Renal cortical epithelial cell (primary cell): ENCODE data around the gene PAX5. TPM values are rescaled to one million over a fixed set of nuclear protein-coding genes. Genes with fewer than 3 reads are reported as not detected.

Source experiments
- DNase-seq: peaks from one replicate; pipeline ENCODE4 v3.0.0-alpha.2; 2011; ENCODE audit warnings: low read depth
- total RNA-seq: library from RNA; depleted of rRNA; stranded (reverse); fragments of >200 nt; gene quantifications from 2 replicates; pipeline ENCODE4 v1.2.3, GENCODE V29; 2014

Gene PAX5
- total RNA-seq, 1 donor from 2014 or later = not detected

DNA sequence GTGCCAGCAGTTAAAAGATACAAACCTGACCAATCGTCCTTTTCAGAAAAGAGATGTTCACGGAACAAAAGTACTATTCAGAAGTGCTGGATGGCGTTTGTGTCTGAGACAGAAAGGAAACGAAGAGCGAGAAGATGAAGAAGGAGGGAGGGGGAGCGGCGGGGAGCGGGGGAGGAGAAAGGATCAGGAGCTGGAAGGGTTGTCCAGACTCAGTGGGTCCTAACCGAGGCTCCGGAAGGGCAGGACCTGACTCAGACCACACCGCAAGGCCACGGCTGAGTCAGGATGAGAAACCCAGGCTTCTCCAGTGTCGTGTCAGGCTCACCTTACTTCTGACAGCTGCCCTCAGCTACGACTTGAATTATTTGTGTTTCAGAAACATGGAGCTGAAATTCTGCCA lies 46.2 kb downstream of the PAX5 start:
- peak; percentile 22 for DNase-seq

DNA sequence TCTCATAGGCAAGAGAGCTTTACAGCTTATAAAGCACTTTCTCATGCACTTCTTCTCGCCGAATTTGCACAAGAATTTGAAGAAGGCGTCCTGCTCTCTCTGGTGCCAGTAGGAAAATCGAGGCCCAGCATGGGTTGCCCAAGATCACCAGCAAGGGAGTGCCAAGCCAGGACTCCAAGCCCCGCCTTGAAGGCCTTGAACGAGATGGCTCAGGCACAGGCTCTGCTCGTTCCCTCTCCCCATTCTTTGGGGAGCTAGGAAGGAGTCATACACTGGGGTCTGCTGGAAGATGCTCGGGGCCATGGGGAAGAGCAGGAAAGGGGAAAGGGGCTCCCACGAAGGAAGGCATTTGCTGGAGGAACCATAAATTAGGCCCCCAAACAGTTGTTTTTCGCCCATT lies 46.7 kb downstream of the PAX5 start:
- no peak for DNase-seq

DNA sequence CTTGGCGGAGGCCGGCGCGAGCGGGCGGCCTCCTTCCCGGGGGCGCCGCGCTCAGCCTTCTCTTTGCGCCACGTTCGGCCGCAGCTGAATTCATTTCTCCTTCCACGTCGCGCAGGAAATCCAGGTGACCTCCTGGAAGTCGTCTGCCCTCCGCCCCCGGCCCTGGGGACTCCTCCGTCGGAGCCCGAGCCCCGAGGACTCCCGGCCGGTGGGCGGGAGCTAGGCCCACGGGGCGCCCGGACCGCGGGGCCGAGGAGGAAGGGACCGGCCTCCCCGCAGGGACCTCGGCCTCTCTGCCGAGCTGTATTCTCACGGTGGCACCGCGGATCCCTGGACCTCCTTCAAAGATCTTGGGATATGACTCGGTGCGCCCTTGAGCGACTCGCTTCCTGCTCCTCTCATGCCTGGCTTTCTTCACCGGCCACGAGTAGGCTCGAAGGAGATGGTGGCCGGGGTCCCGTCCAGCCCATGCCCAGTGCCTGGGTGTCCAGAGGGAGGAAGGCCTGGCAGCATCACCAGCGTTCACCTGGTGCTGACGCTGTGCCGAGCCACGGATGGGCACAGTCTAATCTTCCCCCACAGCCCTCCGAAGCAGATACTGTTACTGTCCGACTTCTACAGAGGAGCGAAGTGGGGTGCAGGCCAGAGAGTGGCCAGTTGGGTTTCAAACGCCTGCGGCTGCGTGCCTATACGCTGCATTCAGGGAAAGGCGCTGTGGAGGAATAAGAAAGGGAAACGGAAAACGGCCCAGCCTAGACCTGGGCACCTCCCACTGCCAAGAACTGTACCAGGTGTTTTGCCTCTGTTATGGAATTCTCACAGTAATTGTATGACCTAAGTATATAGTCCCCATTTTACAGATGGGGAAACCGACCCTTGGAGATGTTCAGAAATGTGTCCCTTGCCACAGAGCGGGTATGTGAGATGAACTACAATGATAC lies 47.3 kb downstream of the PAX5 start:
- no peak for DNase-seq

GRCh38 chr9:36985769-36986467 lies 48.1 kb downstream of the PAX5 start:
- DNase-seq = no peak

- DNase-seq = no peak
Observed at GRCh38 chr9:36985061-36985768, 48.9 kb downstream of the PAX5 start.

DNA sequence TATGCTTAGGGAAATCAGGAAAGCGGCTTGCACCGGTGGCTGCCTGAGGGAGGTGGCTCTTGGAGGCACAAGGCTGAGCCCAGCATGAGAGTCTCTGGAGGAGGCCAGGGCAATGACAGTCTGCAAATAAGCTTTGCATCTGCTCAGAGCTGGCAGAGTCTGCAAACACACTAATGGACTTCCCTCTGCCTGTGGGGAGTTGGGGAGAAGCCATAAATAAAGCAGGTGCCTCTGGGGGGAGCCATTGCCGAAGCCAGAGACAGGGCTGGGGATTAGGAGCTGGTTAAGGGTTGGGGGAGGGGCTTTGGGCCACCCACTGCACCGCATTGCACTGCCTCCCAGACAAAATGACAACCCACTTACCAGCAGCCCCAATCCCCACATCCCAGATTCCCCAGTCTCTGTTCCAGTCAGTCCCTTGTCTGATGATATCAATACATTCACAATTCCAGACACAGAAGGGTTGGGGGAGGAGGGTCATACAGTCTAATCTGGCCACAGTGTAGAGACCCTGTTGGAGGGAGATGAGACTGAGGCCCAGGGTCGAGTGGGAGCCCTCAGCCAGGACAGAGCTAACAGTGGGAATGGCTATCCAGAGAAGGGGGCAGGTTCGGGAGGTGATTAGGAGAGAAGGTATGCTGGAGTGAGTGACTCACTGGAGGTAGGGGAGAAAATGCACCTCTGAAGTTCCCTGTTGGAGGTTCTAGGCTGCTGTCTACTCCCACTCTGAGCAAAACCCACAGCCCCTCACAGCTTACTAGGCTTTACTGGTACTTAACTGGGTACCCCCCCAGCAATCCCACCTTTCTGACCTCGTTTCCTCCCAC lies 53.7 kb downstream of the PAX5 start:
- no peak for DNase-seq

DNA sequence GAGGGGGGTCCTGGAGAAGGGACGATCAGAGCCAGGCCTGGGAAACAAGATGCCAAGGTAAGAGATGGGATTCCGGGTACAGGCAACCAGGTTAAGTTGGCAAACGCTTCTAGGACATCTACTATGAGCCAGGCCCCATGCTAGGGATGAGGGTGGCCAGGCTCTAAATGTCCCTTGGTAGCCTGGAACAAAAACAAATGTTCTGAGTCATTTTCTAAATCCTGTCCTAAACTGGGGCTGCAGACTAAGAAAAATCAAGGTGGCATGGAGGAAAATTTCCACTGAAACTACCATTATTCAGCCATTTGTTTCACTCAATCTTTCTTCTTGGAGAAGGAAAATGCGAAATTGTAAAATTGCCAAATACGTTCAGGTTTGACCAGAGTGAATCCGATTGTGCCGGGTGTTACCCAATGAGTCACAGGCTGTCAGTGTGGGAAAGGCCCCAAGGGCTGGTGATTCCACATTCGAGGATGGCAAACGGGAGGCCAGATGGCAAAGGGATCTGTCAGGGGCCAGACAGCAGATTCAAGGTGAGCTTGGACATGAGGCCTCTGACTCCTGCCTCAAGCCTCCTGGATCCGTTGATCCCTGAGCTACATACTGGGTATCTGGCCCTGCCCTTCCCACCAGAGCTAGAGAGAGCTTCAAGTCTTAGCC lies 57.6 kb downstream of the PAX5 start:
- DNase-seq = no peak

- DNase-seq = no peak
Observed at GRCh38 chr9:36974731-36975130, 59.3 kb downstream of the PAX5 start.

- no peak for DNase-seq
Observed at GRCh38 chr9:36971935-36972488, 62.1 kb downstream of the PAX5 start.

DNA sequence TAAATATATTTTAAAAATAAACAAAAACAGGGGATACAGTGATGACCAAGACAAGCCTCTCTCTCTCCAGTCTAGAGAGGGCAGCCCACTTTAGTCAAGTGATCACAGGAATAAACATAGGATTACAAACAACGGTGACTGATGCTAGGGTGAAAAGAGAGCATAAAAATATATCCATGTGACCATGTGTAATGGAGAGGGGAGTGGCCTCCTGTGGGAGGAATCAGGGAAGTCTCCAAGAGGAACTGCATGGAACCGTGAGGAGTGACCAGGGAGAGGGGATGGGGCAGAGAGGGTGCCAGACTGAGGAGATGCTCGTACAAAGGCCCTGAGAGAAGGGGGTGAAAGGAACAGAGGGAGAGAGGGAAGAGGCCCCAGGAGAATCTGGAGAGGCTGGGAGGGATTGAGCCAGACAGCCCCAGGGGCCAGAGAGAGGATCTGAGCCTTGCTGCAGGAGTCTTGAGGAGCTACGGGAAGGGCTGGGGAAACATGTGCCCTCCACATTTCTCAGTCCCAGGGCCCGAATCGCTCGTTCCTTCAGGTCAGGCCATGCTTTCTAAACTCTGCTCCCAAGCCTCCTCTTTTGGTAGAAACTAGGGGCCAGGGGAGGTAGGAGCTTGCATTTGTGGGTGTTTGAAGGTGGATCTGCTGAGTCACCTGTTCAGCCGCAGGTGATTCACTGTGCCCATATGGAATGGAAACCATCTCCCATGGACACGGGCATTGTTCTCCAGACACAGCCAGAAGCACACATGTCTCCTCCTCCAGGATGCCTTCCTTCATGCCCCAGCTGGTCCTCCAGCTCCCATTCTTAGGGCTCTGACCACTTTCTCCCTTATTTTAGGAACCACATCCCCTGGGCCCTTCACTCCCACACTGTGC lies 63.8 kb downstream of the PAX5 start:
- no peak for DNase-seq

DNA sequence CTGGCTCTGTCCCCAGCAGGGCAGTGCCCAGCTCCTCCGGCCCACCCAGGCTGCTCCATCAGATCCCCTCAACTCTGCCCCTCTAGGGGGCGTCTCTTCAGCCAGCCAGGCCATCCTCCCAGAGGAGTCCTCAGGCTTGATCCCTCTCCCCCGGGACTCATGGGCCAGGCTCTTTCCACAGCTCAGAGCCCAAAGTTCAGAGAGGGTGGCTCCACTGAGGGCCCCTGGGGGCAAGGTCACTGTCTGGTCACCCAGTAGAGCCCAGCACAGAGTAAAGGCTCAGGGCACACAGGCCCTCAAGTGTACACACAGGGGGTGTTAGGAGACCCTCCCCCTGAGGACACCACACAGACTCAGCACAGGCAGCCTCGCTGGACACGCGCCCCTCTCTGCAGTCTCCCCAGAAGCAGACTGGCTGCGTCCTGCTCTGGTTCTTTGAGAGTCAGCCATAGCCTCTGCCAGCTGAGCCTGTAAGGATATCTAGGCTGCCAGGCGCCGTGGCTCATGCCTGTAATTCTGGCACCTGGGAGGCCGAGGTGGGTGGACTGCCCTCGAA lies 64.8 kb downstream of the PAX5 start:
- no peak for DNase-seq

- DNase-seq = no peak
Observed at GRCh38 chr9:36968574-36969215, 65.4 kb downstream of the PAX5 start.

- DNase-seq = no peak
Observed at GRCh38 chr9:36967997-36968396, 66.1 kb downstream of the PAX5 start.

GRCh38 chr9:36966371-36967097 lies 67.5 kb downstream of the PAX5 start:
- no peak for DNase-seq

DNA sequence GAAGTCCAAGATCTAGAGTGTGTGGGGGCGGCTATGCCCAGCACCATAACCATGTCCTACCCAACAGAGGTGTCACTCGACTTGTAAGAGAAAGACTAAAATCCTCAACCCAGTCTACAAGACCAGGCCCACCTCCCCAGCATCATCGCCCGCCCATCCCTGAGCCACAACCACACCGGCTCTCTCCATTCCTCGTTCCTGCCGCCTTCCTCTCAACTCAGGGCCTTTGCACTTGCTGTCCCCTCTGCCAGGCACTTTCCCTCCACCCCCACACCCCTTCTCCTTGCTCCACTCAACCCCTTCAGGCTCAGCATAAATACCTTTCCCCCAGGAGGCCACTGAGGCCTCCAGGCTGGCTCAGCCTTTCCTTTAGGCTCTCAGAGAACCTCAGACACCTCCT lies 69.3 kb downstream of the PAX5 start:
- no peak for DNase-seq

DNA sequence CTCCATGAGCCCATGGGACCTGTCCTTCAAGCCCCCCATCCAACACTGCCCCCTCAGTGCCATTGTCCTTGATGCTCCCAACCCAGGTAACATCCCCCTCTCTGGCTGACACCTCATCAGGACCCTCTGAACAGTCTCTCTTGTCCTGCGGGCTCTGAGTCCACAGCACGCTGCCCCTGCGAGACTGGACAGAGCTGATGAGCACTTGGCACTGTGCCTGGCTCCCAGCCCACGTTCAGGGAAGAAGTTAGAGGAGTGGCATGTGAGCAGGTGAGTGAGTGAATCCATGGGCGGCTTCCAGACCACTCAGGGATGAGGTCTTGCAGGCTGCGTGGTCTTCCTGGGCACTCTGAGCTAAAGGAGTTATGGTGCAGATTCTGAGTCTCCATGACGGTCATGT lies 70.7 kb downstream of the PAX5 start:
- no peak for DNase-seq

- DNase-seq = no peak
Observed at GRCh38 chr9:36962691-36963090, 71.4 kb downstream of the PAX5 start.
